ENCODE results near the gene GAS7.

The GAS7 gene

DNA sequence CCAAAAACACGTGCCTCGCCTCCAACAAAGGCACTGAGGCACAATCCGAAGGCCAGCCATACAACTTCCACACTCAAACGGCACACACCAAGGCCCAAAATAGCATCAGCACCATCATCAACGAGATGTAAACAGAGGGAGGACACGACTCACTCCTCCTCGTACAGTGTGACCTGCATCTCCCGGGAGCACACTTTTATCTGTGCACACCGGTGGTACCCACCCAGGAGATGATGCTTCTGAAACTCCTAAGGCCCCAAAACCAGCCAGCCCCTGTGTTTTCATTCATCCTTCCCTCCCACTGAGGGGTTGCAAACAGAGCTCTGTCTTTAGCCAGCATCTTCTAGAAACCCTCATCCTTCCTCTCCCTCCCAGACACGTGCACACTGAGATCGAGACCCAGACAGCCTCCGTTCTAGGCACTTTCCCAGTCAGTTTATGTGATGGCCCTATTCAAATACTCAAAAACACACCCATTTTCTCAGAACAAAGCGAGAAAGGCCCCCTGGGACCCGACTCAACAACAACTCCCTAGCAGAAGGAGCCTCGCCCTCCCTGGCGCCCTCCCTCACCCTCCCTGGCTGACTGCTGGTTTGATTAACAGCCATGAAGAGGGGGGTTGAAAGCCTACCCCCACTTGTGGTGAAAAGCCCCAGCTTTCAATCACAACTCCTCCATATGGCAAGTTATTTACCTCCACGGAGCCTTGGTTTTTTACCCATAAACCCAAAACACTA is 76.3 kb downstream of the GAS7 start:
- no peak for DNase-seq
- intact Hi-C loops (cut with DNase I): loop anchor here (5.0 kb wide), 1 partner anchor 70 kb away; no protein-coding TSS in a partner anchor

DNA sequence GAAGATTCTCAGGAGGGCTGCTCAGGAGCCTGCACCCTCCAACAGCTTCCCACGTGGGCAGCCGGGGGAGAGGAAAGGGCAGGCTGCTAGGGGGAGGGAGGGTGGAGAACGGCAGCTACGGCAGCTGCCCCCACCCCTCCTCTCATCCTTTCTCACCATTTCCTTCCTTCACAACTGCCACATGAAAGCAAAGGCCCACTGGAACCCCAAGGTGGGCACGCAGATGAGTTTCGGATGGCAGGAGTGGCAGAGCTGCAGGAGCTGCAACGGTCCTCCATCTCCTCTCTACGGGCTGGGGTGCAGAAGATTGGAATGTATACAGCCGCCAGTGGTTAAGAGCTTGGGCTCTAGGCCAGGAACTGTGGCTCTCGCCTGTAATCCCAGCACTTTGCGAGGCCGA is 77.7 kb downstream of the GAS7 start:
- DNase-seq: no peak
- intact Hi-C loops (cut with DNase I): loop anchor here (5.0 kb wide), 1 partner anchor 68 kb away; no protein-coding TSS in a partner anchor

DNA sequence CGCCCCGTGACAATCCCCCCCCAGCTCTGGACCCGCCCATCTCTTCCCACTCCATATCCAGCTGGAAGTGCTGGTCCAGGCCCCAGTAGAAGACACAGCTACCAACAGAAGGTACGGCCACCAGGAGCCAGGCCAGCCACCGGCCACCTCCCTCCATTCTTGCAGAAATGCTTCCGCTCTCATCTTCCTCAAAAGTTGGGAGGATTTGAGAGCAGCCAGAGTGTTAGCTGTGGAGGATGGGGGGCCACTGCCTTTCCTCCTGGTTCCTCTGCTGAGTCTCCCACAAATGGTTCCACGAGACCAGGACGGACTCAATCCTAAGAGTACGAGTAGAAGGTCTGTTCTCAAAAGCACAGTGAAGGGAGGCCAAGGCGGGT is 78.3 kb downstream of the GAS7 start:
- intact Hi-C loops (cut with DNase I): loop anchor here (5.0 kb wide), 1 partner anchor 68 kb away; no protein-coding TSS in a partner anchor
- DNase-seq: no peak

GRCh38 chr17:10119203-10120108 is 79.0 kb downstream of the GAS7 start:
- intact Hi-C loops (cut with DNase I): loop anchor here (5.0 to 10.0 kb wide), 3 partner anchors 67 to 155 kb away; no protein-coding TSS in a partner anchor
- DNase-seq: peak in 9 of 42 donors; percentile 21 to 54 (median 38)

DNA sequence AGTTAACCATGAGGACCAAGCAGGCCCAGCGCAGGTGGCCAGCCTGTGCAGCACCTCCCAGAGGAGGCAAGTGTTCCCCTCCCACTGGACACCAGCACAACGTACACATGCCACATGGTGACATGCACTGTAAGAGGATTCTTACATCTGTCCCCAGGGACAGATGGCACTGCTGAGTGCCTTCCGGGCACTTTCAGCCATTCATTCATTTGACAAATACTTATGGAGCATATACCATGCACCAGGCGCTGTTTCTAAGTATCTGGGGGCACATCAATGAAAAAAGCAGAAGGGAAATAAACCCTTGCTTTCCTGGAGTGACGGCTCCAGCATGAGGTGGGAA is 79.6 kb downstream of the GAS7 start:
- DNase-seq: no peak
- intact Hi-C loops (cut with DNase I): loop anchor here (5.0 to 10.0 kb wide), 2 partner anchors 109 to 154 kb away; no protein-coding TSS in a partner anchor

GRCh38 chr17:10117581-10118001 is 80.8 kb downstream of the GAS7 start:
- intact Hi-C loops (cut with DNase I): loop anchor here (5.0 to 10.0 kb wide), 2 partner anchors 110 to 153 kb away; no protein-coding TSS in a partner anchor
- peak; percentile 30 to 85 (median 72) for DNase-seq

GRCh38 chr17:10116753-10117420 is 81.5 kb downstream of the GAS7 start:
- no peak for DNase-seq
- intact Hi-C loops (cut with DNase I): loop anchor here (5.0 to 10.0 kb wide), 2 partner anchors 110 to 152 kb away; no protein-coding TSS in a partner anchor

- intact Hi-C loops (cut with DNase I): loop anchor here (5.0 to 10.0 kb wide), 2 partner anchors 111 to 151 kb away; no protein-coding TSS in a partner anchor
- DNase-seq: no peak
Measured at GRCh38 chr17:10116267-10116666, 82.1 kb downstream of the GAS7 start.

- intact Hi-C loops (cut with DNase I): loop anchor here (5.0 to 10.0 kb wide), 2 partner anchors 112 to 151 kb away; no protein-coding TSS in a partner anchor
- DNase-seq: no peak
Measured at GRCh38 chr17:10115536-10115932, 82.9 kb downstream of the GAS7 start.

DNA sequence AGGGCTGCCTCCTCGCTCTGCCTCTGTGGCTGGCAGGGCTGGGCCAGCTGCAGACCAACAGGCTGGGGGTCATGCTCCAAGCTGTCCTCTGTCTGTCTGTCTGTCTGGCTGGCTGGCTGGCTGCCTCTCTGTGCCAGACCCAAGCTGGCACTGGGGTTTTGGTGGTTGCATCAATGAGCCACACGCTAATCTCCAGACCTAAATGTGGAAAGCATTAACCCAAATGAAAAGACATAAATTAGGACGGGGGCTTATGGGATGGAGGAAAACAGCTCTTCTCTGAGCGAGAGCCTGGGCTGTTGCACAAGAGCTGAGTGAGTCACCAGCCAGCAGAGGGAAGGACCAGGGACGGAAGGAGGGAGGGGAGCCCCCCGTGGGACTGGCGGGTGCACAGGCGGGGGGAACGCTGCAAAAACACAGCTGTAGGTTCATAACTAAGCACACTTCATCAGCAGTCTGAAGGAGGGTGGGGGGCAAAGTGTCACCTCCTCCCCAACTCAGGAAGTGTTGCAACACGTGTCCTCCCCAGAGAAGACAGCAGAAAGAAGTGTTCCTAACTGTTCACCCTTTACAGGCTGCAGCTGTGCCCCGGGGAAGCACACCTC is 83.4 kb downstream of the GAS7 start:
- DNase-seq: peak; percentile 56 to 96 (median 83)
- intact Hi-C loops (cut with DNase I): loop anchor here (5.0 to 10.0 kb wide), 2 partner anchors 112 to 150 kb away; no protein-coding TSS in a partner anchor

DNA sequence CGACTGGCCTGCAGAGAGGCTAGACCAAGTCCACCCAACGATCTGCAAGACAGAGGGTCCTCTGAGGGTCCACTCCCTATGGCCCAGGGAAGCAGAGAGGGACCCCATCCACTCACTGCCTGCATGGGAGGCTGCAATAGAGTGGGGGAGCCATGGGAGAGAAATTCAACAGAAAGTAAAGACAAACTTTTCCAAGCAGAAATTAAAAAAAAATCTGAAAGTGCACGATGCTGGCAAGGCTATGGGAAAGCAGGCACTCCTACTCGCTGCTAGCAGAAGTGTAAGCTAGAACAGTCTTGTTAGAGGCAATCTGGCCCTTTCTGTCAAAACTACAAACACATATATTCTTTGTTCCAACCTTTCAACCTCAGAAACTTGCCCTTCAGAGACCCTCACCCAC is 85.4 kb downstream of the GAS7 start:
- intact Hi-C loops (cut with DNase I): loop anchor here (10.0 kb wide), 1 partner anchor 148 kb away; no protein-coding TSS in a partner anchor
- DNase-seq: no peak

DNA sequence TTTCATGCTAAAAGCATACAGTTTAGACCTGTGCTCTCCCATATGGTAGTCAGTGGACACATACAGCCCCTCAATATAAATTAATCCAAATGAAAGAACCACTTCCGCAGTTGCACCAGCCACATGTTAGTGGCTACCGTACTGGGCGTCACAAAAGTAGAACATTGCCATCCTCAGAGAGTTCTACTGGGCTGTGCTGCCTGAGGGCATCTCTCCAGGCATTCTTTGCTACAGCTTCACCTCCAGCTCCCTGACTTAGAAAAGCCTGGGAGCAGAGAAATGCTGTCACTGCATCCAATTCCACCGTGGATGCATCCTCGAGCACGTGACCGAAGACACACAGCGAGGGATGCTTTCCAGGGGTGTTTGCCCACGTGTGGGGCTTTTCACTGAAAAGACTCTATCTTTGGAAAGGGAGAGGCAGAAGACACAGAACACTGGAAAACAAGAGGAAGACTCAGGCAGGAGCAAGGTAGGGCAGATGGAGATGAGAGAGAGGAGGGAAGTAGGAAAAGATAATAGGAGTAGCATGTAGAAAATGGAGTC is 86.4 kb downstream of the GAS7 start:
- intact Hi-C loops (cut with DNase I): loop anchor here (10.0 kb wide), 1 partner anchor 147 kb away; no protein-coding TSS in a partner anchor
- DNase-seq: peak in 21 of 42 donors; percentile 28 to 72 (median 45)

- no peak for DNase-seq
- intact Hi-C loops (cut with DNase I): no loop called here
Measured at GRCh38 chr17:10109146-10109545, 89.3 kb downstream of the GAS7 start.

- intact Hi-C loops (cut with DNase I): no loop called here
- peak in 1 of 42 donors; percentile 47 for DNase-seq
Measured at GRCh38 chr17:10107316-10108165, 90.9 kb downstream of the GAS7 start.

DNA sequence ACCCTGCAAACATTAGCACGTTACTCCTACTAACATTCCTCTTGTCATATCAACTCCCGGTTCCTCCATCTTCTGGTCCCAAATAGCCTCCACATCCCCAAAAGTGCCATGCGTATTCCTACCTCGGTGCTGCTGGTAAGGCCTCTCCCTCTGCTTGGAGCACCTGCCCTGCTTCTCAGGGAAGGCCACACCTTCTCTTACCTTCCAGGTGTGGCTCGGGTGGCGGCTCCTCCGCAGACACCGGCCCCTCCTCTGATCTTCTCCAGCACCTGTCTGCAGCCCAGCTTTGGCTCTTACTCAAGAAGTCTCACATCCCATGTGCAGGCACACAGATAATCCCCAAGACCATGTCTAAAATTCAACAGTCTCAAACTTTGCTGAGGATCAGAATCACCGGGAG is 92.3 kb downstream of the GAS7 start:
- intact Hi-C loops (cut with DNase I): no loop called here
- DNase-seq: no peak

- intact Hi-C loops (cut with DNase I): no loop called here
- DNase-seq: no peak
Measured at GRCh38 chr17:10105513-10106001, 92.8 kb downstream of the GAS7 start.

DNA sequence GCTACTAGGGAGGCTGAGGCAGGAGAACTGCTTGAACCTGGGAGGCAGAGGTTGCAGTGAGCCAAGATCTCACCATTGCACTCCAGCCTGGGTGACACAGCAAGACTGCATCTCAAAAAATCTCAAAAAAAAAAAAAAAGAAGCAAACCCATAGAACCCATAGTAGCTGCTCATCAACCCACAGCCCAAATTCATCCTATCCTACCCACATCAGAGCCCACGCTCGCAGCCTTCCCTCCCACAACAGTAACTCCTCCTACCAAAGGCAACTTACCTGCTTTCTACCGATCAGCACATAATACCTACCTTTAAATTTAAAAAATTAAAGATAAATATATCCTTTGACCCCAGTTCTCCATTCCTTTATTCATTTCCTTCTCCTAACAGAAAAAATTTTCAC is 94.7 kb downstream of the GAS7 start:
- peak in 1 of 42 donors; percentile 6 for DNase-seq
- intact Hi-C loops (cut with DNase I): no loop called here

All from head of caudate nucleus (tissue), 42 donors.